Activated T-cell treated with anti-CD3 and anti-CD28 coated beads, Interleukin-2, amount 50 U/mL, for 48 hours (primary cell): Measurements from ENCODE around the gene ZNF217.
"Not testable (repeated sequence)": the region's sequence is repeated elsewhere in the genome, so short reads cannot be mapped to it uniquely, and the experiment has no call there.

Experiments used
- DNase-seq, 2 experiments: peaks; one replicate each; pipeline ENCODE4 v3.0.0-alpha.2; 2020

The ZNF217 gene

GRCh38 chr20:53597030-53597482 lies 3.4 kb upstream of the ZNF217 start:
- no peak for DNase-seq

GRCh38 chr20:53596189-53597001 lies 2.8 kb upstream of the ZNF217 start:
- peak; percentile 17 to 21 for DNase-seq

- not testable (repeated sequence) for DNase-seq
These were observed 2.1 kb upstream of the ZNF217 start for GRCh38 chr20:53595742-53596141.

GRCh38 chr20:53595018-53595378 lies 1.4 kb upstream of the ZNF217 start:
- no peak for DNase-seq

- peak; percentile 98 for DNase-seq
These were observed 704 bp upstream of the ZNF217 start for GRCh38 chr20:53594068-53595017.

GRCh38 chr20:53592992-53593465 lies 610 bp downstream of the ZNF217 start:
- DNase-seq, result peak; percentile 50 to 59

- DNase-seq, result peak; percentile 68 to 76
These were observed 1.1 kb downstream of the ZNF217 start for GRCh38 chr20:53592454-53592991.

- peak; percentile 55 to 57 for DNase-seq
These were observed 1.6 kb downstream of the ZNF217 start for GRCh38 chr20:53591941-53592441.

GRCh38 chr20:53591206-53591741 lies 2.4 kb downstream of the ZNF217 start:
- not testable (repeated sequence) for DNase-seq

- DNase-seq, result peak in 1 of 2 experiments; percentile 9
These were observed 3.0 kb downstream of the ZNF217 start for GRCh38 chr20:53590608-53591007.

- not testable (repeated sequence) for DNase-seq
These were observed 3.5 kb downstream of the ZNF217 start for GRCh38 chr20:53590122-53590521.

GRCh38 chr20:53589321-53590065 lies 4.1 kb downstream of the ZNF217 start:
- peak; percentile 44 to 52 for DNase-seq

GRCh38 chr20:53587157-53587703 lies 6.4 kb downstream of the ZNF217 start:
- not testable (repeated sequence) for DNase-seq

- DNase-seq, result peak in 1 of 2 experiments; percentile 12
These were observed 7.0 kb downstream of the ZNF217 start for GRCh38 chr20:53586640-53587039.

GRCh38 chr20:53585910-53586309 lies 7.7 kb downstream of the ZNF217 start:
- DNase-seq, result peak in 1 of 2 experiments; percentile 19

GRCh38 chr20:53585004-53585569 lies 8.6 kb downstream of the ZNF217 start:
- DNase-seq, result peak in 1 of 2 experiments; percentile 27

GRCh38 chr20:53584550-53584913 lies 9.1 kb downstream of the ZNF217 start:
- not testable (repeated sequence) for DNase-seq

- DNase-seq, result peak; percentile 9 to 13
These were observed 9.7 kb downstream of the ZNF217 start for GRCh38 chr20:53583660-53584549.

GRCh38 chr20:53582574-53583351 lies 10.9 kb downstream of the ZNF217 start:
- peak in 1 of 2 experiments; percentile 46 for DNase-seq
